Sciatic nerve (tissue), 2 donors: Measurements from ENCODE around the gene PCSK6. TPM values are rescaled to one million over a fixed set of nuclear protein-coding genes. Genes with fewer than 3 reads are reported as not detected.

Experiments used
- ATAC-seq: fragments of 200-7000 bp; cut with Tn5 transposase; one replicate; pipeline ENCODE4 v1.9.1; 2020; ENCODE audit warnings: mild to moderate bottlenecking, moderate library complexity
- DNase-seq: peaks from one replicate; pipeline ENCODE4 v3.0.0-alpha.2; 2020; ENCODE audit warnings: low spot score
- intact Hi-C: fragments of 100-400 bp; cut with DNase I; formaldehyde crosslinking; loops from one replicate; pipeline ENCODE4 v1.14.2; 2022
- total RNA-seq: library from RNA; stranded (reverse); fragmentation: NEBNext Ultra II Directional; extraction: Animal tissue kit (Norgen Biotek cat#: 25700); gene quantifications from one replicate; pipeline ENCODE4 v1.2.1, GENCODE V29; 2021
- donor health status: DM: no; HTN: no; CAD: no.
- donor health status: DM: no; HTN: no; CAD: no.

The PCSK6 gene
- total RNA-seq, 1 donor from 2014 or later = 13.9 TPM

DNA sequence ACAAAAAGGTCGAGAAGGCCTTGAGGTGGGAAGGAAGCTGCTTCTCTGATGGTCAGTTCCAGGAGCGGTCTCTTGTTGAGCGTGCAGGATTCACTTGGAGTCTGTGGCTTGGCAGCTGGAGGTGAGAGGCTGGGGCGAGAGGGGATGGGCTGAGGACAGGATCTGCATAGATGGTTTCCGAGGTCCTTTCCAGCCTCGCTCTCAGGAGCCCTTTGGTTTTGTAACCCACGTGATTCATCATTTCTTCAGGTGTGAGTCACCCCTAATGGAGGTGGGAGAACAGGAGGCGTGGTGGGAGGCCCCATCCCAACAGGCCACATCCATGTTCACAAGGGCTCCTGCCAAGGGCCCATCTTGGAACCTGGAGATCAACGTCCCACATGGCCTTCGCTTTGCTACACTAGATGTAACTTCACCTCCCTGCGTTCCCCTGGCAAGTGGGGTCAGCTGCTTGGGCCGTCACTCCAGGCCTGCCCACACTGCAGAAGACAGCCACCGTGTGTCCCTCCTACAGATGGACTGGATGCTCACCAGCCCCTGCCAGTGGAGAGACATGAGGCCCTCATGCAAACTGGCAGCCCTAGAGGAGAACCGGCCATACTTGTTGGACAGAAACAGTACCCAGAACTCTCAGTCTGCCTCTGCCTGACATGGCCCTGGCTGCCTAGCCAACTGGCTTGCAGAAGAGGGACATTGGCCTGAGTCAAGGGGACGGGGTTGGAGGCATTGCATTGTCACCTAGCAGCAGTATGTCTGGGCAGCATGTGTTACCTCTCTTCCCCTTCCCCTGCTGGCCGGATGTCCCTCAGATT, 1.6 kb upstream of the PCSK6 start:
- intact Hi-C loops = loop anchor here (10.0 kb wide), 2 partner anchors 116 to 186 kb away; no protein-coding TSS in a partner anchor
- no peak for DNase-seq
- no peak for ATAC-seq

- intact Hi-C loops = loop anchor here (10.0 kb wide), 2 partner anchors 116 to 186 kb away; no protein-coding TSS in a partner anchor
- ATAC-seq = no peak
- DNase-seq = no peak
Measured at GRCh38 chr15:101490408-101490891, 943 bp upstream of the PCSK6 start.

DNA sequence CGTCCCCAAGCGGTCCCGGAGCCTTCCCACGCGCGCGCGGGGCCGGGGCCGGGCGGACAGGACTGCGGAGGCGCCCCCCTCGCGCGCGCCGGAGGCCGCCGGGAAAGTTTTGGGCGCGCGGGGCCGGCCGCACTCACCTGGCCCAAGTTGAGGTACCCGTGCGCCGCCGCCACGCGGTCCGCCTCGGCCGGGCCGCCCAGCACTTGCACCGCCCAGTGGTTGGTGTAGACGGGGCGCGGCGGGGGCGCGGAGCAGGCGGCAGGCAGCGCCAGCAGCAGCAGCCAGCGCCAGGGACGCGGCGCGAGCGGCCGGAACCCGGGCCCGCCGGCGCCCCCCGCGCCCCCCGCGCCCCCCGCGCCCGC, 289 bp downstream of the PCSK6 start:
- no peak for DNase-seq
- intact Hi-C loops = no loop called here
- ATAC-seq = no peak

GRCh38 chr15:101488300-101489164, 975 bp downstream of the PCSK6 start:
- DNase-seq (no peak), ATAC-seq (no peak)
- intact Hi-C loops = no loop called here

DNA sequence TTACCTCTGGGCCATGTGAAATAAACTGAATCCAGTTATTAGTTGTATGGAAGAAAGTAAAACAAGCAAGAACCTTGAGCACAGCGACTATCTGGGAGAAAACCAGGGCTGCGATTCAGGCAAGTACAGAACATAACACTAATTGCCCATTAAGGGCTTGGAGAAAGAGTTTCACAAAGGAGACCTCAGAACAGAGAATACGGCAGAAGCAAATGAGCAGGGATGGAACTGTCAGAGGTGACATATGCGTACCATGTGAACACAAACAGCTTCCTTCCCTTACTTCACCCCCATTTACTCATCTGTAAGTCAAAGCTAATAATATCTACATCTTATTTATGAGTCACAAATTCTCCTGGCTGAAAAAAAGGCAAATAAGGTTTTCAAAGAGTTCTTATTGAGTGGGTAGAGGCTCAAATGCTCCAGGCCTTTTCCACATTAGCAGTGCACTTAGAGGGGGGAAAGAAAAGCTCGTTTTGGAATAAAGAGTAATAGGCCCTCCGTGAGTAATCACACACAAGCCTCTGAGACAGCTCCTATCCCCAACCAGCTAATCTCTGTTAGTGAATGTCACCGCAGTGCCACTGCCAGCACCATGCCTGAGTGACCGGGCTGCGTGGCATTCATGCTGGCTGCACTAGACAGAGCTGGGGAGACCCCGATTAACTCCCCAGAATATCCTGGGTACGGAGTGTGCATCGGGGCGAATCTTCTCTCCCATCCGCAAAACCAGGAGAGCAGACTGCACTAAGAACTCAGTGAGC, 2.6 kb downstream of the PCSK6 start:
- no peak for ATAC-seq
- DNase-seq = no peak
- intact Hi-C loops = no loop called here

DNA sequence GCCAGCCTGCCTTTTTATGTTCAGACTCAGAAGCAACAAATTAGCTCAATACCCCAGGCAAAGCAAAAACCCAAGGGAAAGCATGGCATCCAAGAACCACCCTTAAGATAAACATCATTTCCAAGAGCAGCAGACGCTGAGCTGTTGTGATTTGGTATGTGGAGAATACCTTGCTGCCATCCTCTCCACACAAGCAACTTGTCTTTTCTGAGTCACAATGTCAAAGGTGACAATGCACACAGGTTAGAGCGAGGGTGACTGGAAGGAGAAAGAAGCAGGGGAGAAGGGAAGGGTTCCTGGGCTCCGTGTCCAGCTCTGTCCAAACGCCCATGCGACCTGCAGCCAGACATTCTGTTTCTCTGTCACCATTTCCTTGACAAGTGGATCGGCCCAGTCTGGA, 6.0 kb downstream of the PCSK6 start:
- DNase-seq = no peak
- intact Hi-C loops = no loop called here
- no peak for ATAC-seq

- ATAC-seq (no peak), DNase-seq (no peak)
- intact Hi-C loops = no loop called here
Measured at GRCh38 chr15:101482526-101483371, 6.8 kb downstream of the PCSK6 start.

DNA sequence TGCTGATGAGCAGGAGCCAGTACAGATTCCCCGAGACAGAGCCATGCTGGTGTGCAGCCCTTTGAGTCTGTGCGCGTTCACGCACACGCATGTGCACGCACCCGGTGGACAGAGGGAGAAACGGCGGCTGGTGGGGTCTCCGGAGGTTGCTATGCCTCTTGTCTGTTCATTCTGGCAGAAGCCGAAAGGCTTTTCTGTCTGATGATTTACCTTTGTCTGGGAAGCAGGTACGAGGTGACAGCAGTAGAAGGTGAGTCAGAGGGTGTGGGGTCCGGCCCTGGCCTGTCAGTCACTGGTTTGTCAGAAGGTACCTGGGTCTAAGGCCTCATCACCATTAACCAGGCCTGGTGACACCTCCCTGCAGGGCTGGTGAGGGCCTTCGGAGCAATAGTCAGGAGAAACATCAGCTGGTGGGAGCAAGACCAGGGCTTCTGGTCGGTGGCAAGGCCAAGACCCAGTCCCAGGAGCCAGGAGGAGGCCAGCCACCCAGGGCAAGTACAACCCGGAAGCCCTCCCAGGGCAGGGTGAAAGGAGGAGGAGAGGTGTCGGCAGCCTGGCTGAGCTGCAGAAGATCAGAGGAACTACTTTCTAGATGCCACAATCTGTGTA, 7.5 kb downstream of the PCSK6 start:
- intact Hi-C loops = no loop called here
- no peak for DNase-seq
- ATAC-seq = no peak

DNA sequence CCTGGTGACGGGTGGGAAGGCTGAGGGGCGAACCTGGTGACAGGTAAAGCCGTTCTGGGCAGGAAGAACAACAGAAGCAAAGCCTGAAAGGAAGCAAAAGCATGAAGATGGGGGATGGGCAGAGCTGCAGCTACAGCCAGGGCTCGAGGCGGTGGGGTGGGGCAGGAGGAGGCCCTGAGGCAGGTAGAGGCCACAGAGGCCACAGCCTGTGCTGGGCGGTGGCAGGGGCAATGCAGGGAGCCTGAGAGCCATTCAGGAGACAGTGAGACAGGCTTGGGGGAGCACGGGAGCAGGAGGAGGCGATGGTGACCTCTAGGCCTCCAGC, 8.2 kb downstream of the PCSK6 start:
- intact Hi-C loops = no loop called here
- ATAC-seq (no peak), DNase-seq (no peak)

DNA sequence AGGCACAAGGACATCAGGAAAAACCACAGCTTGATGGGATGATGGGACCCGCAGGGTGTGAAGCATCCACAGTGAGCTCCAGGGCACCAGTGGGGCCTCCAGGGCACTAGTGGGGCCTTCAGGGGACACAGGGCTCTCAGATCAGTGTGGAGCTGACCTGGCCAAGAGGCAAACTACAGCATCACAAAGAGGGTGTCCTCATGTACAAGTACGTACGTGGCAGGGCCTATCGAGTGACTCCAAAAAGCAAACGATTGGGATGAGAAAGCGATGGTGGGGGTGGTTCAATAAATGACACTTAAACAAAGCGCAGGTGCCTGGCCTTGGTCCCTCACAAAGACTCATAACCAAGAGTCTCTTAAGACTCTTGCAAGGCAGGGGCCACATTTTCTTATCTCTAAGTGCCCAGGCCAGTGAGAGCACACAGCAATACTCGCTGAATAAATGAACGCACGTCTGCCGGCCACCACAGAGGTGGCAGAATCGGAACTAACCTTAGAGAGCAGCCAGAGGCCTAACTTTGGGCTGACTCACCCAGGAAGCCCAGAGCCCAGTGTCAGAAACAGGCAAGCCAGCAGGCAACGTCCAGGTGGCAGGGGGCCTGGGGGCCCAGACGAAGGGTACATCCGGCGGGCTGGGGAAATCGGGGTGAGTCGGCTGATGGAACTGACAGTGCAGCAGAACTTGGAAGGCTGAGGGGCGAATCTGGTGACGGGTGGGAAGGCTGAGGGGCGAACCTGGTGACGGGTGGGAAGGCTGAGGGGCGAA, 8.7 kb downstream of the PCSK6 start:
- DNase-seq (peak; percentile 46), ATAC-seq (no peak)
- intact Hi-C loops = no loop called here

DNA sequence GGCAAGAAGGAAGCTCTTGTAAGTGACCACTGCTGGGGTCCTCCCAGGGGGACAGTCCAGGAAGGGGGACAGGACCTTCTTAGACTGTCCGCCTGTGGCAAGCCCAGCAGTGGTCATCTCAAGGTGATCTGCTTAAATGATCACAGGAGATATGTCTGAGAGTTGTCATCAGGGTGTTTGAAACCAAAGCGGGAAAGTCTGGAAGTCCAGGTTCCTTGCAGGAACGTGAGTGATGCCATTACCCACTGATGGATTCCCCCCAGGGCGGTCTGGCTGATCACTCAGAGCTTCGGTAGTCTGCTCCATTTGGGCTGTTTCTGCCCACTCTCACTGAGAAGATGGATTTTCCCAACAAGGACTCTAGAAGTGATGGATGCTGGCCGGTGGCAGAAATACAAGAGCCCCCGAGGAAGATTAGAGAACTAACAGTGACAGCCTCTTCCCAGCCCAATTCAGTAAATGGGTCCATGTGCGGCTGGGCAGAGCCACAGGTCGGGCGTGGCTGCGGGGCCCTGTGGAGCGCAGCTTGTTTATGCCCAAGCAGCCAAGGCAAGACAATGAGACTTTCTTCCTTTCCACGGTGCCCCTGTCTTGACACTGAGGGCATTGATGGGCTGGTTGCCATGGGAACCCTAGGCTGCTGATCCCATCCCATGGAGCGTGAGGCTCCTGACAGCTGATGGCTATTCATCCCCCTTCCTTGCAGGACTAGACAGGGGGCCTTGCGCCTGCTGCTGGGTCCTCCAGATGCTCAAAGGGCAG, 9.5 kb downstream of the PCSK6 start:
- intact Hi-C loops = no loop called here
- DNase-seq (peak; percentile 25), ATAC-seq (no peak)

- ATAC-seq (no peak), DNase-seq (no peak)
- intact Hi-C loops = no loop called here
Measured at GRCh38 chr15:101479342-101479845, 10.1 kb downstream of the PCSK6 start.

DNA sequence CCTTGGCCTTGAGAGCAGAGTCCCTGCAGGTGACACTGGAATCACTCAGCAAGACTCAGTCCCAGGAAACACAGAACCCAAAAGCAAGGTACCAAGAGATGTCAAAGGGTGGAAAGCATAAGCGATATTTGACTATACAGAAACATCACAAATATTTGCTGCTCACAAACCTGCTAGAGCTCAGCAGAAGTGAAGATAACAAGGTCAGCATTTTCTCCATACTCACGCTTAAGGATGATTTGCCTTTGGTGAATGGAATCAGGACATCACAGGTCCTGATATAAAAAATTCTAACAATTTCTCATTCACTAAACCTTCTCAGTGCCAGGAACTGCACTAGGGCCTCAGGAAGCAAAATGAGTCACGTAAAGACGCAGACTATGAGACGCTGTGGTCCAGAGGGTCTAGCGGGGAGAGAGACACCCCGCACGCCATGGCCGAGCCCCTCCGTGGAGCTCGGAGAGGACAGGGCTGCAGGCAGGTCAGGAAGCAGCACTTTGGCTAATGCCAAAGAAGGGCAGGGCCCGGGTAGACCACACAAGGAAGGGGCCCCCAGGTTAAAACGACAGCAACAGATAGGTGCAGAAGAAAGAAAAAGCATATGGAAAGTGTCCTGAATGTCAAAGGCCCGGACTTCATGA, 10.7 kb downstream of the PCSK6 start:
- DNase-seq (no peak), ATAC-seq (no peak)
- intact Hi-C loops = no loop called here

- intact Hi-C loops = no loop called here
- ATAC-seq (no peak), DNase-seq (no peak)
Measured at GRCh38 chr15:101477851-101478362, 11.6 kb downstream of the PCSK6 start.

DNA sequence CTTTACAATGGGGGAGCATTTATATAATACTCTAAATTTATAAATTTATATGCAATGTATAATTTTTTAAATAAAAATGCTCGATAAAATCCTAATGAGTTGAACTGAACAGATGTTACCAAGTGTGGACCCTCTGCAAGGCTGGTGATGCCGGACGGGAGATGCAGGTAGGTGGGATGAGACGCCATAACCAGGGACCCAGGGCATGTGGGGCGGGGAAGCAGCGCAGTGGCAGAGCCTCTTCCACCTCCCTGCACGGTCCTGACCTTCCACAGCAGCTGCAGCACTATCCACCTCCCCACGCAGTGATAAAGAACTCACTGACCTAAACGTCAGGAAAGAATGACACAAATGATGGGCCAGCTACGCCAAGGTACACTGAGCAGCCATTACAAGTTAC, 12.8 kb downstream of the PCSK6 start:
- DNase-seq (peak; percentile 35), ATAC-seq (no peak)
- intact Hi-C loops = no loop called here

- DNase-seq (no peak), ATAC-seq (no peak)
- intact Hi-C loops = no loop called here
Measured at GRCh38 chr15:101474983-101475382, 14.5 kb downstream of the PCSK6 start.
